GM18508 (cell line): Measurements from ENCODE around the gene PCBP3.

ENCODE experiments used
- ATAC-seq: cut with Tn5 transposase; IDR thresholded peaks from one replicate; pipeline ENCODE4 v1.9.1; 2021; ENCODE audit warnings: moderate number of reproducible peaks; ENCODE audit not compliant: insufficient read depth, unreplicated experiment

The PCBP3 gene

DNA sequence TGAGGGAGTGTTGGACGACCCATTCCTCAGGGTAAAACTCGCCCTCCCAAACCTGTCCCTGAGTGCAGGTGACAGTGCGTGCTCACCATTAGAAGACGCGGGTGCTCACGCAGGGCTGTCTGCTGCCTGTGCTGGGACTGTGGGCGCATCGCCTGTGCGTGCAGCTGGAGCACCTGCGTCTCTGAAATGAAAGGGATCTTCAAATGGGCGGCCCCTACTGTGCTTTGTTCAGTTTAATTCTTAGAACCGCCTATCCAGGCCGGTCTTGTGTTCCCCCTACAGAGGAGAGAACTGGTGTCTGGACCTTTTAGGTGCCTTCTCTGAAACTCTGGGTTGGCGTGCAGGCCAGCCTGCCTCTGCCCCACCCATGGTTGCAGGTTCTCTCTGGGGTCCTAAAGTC is 125.8 kb downstream of the PCBP3 start:
- ATAC-seq: no peak

DNA sequence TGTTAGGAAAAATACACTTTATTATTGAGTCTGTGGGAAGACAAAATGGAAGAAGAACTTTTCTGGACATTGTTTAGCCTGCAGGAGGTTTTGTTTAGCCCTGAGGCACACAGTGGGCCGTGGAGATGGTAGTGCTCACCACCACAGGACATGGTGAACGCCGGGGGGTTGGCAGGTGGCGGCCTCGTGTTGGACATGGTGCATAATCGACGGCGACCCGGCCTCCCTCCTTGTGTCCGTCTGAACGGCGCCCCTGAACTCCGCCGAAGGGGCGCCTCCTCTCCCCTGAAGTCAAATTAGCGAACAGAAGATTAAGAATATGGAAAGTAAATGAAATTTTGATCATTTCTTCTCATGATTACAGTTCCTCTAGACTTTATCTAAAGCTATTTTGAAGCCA is 126.4 kb downstream of the PCBP3 start:
- ATAC-seq: no peak

DNA sequence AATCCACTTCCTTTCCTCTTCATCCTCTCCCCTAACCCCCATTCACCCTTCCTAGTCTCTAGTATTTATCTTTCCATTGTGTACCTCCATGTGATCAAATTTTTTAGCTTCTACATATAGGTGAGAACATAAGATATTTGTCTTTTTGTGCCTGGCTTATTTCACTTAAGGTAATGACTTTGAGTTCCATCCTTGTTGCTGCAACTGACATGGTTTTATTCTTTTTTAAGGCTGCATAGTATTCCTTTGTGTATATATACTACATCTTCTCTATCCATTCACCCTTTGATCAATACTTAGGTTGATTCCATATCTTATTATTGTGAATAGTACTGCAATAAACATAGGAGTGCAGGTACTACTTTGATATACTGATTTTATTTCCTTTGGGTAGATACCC is 128.7 kb downstream of the PCBP3 start:
- no peak for ATAC-seq

DNA sequence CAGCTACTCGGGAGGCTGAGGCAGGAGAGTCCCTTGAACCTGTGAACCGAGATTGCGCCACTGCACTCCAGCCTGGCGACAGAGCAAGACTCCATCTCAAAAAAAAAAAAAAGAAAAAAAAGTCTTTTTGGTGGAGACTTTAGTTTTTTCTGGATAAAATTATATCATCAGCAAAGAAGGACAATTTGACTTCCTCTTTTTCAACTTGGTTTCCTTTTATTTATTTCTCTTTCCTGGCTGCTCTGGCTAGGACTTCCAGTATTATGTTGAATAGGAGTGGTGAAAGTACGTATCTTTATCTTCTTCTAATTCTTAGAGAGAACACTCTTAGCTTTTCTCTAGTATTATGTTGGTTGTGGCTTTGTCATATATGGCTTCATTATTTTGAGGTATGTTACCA is 130.8 kb downstream of the PCBP3 start:
- ATAC-seq: no peak

DNA sequence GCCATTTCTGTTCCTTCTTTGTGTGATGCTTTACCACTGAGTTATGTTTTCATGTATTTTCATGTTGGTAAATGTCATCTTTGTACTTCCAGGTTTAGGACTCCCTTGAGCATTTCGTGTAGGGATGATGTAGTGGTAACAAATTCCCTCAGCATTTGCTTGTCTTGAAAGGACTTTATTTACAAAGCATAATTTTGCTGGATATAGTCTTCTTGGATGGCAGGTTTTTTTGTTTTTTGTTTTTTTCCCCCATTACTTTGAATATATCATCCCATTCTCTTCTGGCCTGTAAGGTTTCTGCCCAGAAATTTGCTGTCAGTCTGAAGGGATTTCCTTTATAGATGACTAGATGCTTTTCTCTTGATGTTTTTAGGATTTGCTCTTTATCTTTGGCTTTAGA is 133.4 kb downstream of the PCBP3 start:
- no peak for ATAC-seq

DNA sequence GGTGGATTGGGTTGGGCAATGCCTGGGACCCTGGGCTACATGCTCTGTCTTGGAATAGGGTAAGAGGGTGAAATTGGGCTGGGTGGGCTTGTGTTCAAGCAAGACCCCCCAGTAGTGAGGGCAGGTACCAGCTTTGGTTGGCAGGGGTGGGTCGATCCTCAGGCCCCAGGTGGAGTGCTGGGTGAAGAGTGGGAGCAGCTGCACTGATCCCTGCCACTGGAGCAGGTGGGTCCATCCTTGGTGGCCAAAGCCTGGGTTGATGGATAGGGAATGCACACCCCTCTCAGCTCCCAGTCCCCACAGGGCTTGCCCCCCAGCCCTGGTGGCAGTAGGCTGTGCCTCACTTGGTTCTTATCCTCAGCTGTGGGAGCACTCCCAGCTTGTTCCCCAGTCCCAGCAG is 135.2 kb downstream of the PCBP3 start:
- ATAC-seq: no peak

DNA sequence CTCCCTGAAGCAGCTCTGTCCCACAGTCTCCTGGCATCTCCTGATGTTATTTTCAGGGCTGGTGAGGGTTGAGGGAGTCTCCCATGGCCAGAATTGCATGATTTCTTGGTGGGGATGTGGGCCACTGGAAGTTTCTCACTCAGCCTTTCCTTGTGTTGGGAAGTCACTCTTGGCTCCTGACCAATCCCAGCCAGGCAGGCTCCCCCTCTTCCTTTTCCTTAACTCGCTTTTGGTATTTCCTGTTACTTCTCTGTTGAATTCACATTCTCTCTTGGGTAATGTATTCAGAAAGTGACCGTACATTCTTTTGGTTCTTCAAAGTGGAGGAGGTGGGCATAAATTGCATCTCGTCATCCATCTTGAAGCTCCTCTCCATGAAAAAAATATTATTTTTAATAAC is 135.7 kb downstream of the PCBP3 start:
- ATAC-seq: no peak

DNA sequence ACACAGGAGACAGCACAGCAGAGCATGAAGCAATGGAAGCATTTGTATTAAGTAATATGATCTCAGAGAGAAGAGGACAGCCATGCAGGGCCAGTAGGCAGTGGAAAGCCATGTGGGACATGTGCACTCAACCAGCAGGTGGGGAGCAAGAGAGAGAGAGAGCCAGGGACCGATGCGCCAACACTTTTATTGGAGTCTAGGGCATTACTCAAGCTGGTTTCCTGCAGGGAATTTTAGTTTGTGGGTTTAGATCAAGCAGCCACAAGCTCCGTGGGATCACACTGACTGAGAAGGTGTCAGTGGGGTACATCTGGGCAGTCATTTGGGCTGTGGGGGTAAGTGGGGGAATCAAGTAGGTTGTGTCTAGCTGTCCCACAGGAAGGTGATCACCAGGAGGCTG is 137.1 kb downstream of the PCBP3 start:
- no peak for ATAC-seq

DNA sequence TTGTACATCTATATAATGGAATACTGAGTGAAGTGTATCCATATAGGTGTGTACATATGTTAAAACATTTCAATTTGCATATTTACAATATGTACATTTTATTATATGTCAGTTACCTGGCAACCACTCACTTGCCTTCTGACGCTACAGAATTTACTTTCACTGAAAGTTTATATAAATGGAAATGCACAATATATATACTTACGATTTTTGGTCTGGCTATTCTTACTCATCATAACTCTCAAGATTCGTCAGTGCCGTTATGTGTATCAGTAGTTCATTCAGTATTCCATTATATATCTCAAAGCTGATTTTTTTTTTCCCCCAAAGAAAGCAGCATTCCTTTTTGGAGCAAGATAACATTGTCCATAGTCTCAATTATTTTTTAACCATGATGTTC is 138.2 kb downstream of the PCBP3 start:
- no peak for ATAC-seq

DNA sequence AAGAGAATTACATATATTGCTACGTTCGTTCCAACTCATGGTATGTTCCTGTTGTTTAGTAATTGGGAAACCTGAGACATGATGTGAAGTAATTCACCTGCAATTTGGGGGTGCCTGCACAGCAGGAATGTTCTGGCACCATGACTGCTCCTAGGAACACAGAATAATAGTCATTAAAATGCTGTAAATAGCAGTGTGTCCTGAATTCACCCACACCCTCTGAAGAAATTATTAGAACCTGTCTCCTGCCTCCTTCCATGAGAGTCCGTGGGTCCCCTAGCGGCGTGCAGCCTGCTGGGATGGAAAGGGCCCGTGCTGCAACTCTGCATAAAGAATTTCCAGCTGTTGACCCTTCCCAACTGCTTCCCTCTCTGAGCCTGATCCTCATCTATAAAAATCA is 143.1 kb downstream of the PCBP3 start:
- no peak for ATAC-seq

DNA sequence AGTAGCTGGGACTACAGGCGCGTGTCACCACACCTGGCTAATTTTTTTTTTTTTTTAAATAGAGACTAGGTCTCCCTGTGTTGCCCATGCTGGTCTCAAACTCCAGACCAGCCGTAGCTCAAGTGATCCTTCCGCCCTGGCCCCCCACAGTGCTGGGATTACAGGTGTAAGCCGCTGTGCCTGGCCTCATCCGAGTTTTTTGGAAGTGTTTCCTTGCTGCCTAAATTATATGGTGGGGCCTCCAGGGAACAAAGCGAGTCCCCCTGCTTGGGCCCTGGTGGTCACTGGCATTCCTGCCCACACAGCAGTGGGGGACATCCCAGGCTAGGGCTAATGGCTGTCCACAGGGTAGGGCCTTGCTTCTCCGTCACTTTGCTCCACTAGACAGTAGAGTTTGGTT is 143.8 kb downstream of the PCBP3 start:
- ATAC-seq: no peak

DNA sequence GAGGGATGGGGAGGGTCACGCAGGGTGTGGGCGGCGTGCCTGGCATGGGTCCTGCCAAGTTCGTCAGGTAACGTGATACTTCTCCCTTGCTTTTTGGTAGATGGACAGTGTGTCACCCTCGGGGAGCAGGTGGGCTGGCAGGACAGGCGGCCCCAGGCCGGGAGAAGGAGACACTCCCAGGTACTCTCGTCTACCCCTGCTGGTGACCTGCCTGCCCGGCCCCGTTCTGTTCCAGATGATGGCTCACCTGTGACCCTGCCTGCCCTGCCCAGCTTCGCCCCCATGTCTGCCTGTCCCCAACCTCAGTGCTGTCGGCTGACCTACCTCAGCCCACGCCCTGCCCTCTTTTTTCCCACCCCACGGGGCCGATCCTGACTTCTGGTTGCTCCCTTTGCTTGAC is 144.7 kb downstream of the PCBP3 start:
- no peak for ATAC-seq

DNA sequence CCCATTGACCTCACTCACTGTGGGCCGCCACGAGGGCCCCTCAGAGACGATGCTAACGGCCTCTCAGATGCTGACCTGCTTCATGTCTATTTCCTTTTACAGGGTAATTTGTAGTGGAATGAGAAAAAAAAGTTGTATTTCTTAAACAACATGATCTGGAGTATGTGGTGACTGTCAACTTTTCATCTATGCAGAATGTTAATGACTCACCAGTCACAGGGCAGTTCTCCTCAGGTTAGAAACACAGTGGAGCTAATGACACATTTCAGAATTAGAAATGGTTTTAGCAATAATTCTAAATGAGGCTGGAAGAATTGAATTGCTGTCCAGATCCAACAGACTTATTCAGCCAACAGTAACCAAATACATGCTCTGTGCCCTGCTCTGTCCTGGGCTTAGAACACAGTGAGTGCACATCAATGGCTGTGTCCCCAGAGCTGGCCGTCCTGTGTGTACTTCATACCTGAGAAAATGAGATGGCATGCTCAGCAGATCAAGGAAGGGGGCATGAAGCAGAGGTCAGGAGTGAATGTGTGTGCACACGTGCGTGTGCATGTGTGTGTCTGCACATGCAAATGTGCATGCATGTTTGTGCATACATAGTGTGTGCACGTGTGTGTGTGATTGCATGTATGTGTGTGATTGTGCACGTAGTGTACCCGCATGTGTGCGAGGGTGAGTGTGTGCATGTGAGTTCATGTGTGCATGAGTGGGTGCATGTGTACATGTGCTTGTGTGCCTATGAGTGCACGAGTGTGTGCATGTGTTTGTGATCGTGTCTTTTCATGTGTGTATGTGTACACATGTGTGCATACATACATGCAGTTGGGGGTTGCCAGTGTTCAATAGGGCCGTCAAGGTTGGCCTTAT is 145.3 kb downstream of the PCBP3 start:
- no peak for ATAC-seq

DNA sequence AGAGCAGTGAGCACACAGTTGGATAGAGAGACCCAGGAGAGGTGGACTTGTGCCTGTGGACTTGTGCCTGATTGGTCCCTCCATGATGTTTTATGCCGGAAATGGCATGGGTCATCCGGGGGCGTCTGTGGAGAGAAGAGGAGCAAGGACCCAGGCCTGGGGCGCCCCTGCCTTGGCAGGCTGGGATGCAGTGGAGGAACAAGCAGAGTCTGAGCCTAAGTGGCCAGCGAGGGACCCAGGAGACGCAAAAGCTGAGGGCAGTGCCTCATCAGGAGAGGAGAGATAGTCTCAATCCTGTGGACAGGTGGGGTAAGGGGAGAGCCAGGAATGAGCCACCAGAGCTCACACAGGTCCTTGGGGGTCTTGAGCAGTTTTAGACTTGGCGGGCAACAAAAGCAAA is 146.9 kb downstream of the PCBP3 start:
- ATAC-seq: no peak

DNA sequence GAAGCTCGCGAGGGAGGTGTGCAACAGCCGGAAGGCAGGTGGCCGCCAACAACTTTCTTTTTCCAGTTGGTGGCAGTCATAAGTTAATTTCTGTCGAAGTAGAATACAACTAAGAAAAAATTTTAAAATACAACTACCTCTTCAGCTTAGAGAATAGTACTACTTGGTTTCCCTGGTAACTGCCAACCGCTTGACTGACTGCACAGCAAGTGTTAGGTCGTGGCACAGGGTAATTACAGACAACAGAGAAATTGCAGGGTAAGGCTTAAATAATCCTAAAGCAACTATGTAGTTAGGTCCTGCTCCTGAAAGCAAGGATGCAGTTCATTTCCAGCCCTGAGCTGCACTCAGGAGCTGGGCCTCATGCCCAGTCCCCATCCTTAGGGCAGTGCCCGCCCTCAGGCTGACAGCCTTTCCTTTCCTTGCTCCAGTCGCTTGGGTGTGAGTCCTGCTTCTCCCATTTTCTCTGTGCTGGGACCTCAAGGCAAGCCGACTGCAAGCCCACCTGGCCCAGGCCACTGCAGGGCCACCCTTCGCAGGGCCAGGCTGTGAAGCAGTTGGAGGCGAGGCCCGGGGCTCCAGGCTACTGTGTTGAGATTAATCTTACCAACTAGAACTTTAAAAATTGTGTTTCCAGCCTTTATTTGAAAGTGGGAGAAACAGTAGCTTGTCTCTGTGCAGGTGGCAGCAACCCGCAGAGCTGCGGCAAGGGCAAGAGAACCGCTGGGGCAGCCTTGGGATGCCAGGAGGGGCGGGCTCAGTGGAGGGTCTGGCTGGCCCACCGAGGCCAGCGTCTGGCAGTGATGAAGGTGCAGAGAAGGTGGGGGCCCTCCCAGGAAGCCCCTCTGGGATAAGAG is 148.3 kb downstream of the PCBP3 start:
- ATAC-seq: no peak

DNA sequence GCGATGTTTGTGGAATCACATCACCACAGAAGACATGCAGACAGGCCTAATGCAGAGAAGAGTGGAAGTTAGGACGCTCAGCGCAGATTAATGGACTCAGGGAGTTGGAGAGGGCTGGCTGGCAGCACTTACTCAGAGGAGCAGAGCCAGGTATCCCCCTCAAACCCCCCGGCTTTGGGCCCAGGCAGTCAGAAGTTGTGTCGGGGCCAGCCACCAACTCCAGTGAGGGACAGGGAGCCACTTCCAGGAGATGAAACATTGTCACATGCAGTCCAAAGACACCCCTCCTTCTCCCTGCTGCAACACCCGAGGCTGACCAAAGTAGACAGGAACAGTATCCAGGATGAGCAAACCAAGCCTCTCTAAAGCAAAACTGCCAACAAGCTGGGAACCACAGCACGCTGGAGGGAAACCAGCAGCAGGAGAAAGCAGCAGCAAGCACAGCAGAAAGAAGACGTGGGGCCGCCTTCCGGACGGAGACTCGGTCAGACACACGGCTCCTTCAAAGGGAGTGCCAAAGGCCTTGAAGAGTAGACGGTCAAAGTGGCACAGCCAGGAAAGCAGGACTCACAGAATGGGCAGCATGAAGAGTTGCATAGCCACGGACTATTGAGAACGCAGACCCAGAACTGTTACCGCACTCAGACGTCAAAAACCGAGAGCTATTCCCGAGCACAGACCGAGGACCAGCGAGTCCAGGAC is 149.3 kb downstream of the PCBP3 start:
- ATAC-seq: no peak

DNA sequence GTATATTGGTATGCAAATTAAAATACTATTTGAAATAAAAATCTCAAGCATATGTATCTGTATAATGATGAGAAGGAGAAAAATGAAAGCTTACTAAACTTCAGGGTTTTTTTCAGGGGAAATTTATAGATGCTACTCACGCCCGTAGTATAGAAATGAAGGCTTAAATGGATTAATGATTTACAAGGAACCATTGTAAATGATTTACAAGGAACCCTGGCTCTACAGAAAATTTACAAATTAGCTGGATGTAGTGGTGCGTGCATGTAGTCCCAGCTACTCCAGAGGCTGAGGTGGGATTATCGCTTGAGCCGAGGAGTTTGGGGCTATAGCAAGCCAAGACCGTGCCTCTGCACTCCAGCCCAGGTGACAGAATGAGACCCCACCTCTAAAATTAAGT is 150.5 kb downstream of the PCBP3 start:
- no peak for ATAC-seq

DNA sequence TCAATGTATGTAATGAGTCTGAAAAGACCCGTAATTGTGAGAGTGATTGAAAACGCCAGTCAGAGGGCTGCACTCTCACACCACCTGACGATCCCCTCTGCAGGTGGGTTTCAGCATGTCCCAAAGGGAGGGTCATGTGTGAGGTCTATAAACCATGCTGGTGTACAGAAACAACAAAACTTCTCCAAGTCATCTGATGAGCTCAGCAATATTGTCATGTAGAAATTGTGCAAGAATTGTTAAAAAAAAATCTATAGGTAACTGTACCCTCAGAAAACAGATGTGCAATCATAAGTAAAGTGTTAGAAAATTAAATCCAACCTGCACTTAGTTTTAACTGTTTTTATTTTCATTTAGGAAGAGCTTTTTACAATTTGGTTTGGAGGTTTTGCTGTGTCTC is 152.5 kb downstream of the PCBP3 start:
- ATAC-seq: no peak

DNA sequence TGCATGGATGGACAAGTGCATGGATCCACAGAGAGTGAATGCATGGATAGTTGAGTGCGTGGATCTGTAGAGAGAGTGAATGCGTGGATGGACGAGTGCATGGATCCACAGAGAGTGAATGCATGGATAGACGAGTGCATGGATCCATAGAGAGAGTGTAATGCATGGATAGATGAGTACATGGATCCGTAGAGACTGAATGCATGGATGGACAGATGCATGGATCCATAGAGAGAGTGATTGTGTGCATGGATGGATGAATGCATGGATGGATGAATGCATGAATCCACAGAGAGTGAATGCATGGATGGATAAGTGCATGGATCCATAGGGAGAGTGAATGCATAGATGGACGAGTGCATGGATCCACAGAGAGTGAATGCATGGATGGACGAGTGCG is 153.8 kb downstream of the PCBP3 start:
- no peak for ATAC-seq

DNA sequence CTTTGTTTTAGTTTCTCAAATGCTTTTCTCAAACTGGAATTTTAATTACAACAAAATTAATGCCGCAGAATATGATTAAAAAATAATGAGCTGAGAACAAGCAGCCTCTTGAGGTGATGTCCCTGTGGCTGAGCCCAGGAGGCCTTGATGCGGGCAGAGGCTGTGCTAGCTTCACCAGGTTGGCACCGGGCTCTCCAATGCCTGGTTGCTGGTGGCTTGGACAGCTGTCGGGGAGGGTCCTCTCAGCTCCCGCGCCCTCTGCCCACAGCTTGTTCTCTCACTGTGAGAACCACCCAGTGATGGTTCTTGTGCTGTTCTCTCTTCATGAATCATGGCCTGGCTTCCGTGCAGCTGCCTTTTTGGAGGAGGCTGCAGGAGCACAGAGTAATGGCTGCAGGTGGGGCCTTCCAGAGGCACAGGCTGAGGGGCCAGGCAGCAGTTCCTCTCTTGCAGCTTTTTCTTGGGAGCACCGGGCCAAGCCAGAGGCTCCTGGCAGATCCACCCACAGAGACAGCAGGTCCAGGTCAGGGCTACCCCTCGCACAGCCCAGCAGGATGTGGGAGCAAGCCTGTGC is 156.3 kb downstream of the PCBP3 start:
- no peak for ATAC-seq
